GM12892 (cell line): ENCODE data around the gene LIPA.

Experiments used
- DNase-seq: peaks from one replicate; pipeline ENCODE4 v3.0.0; 2011; ENCODE audit not compliant: insufficient read length
- FAIRE-seq: peaks from 2 replicates; lab custom pipeline; 2011; peaks lifted over from hg19 to GRCh38; lab: Jason Lieb, UNC
- POLR2A ChIP-seq: IDR thresholded peaks from 2 replicates; pipeline ENCODE4 v1.6.1; 2011; ENCODE audit warnings: low read depth, low read length, control low read depth
- POLR2AphosphoS5 ChIP-seq: IDR thresholded peaks from 2 replicates; pipeline ENCODE4 v1.6.1; 2011; ENCODE audit warnings: low read depth, low read length, control low read depth
- TAF1 ChIP-seq: IDR thresholded peaks from 2 replicates; pipeline ENCODE4 v1.6.1; 2011; ENCODE audit warnings: low read depth, mild to moderate bottlenecking, control low read depth, low read length, borderline replicate concordance

The LIPA gene

GRCh38 chr10:89167915-89168314, 83.7 kb downstream of the LIPA start:
- no peak for DNase-seq
- no peak for TF ChIP-seq POLR2A
- TF ChIP-seq POLR2AphosphoS5, result no peak
- TF ChIP-seq TAF1, result no peak
- no peak for FAIRE-seq

- FAIRE-seq (peak; percentile 24), DNase-seq (no peak)
- TF ChIP-seq POLR2A, result no peak
- no peak for TF ChIP-seq TAF1
- no peak for TF ChIP-seq POLR2AphosphoS5
These were observed 85.7 kb downstream of the LIPA start for GRCh38 chr10:89165923-89166322.

GRCh38 chr10:89164920-89165319, 86.7 kb downstream of the LIPA start:
- TF ChIP-seq POLR2AphosphoS5 (no peak), POLR2A (no peak), TAF1 (no peak)
- no peak for FAIRE-seq
- DNase-seq, result no peak

GRCh38 chr10:89164080-89164479, 87.5 kb downstream of the LIPA start:
- FAIRE-seq, result no peak
- no peak for DNase-seq
- TF ChIP-seq POLR2AphosphoS5, result no peak
- no peak for TF ChIP-seq POLR2A
- TF ChIP-seq TAF1, result no peak
